22Rv1 (cell line): Measurements from ENCODE around the gene PSMA6.

Source experiments
- ZFX ChIP-seq: fragments of 450-650 bp; IDR thresholded peaks from 2 replicates; pipeline ENCODE4 v1.6.1; 2017; ENCODE audit warnings: antibody characterized with exemption, borderline replicate concordance
- TF ChIP-seq, protein P1 (sequence below): fragments of 450-650 bp; IDR thresholded peaks from 2 replicates; pipeline ENCODE4 v1.5.1; 2017; ENCODE audit warnings: mild to moderate bottlenecking

DNA sequence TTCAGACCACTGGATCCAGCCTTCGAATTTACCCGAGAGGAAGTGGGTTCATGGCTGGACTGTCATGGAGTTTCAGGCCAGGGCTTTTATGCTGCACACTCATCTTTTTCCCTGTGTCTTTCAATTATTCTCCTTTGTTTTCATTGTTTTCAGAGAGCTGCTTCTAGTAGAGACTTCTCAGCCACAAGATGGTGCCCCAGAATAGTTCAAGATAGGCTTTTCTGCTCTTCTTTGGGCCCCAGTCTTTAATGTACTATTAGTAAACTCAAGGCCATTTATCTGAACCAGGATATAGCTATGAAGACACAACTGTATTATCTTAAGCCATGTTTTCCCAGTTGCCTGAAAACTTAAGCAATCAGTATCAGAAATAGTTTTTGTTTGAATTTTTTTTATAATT is 30.4 kb upstream of the PSMA6 start:
- TF ChIP-seq, protein P1, sequence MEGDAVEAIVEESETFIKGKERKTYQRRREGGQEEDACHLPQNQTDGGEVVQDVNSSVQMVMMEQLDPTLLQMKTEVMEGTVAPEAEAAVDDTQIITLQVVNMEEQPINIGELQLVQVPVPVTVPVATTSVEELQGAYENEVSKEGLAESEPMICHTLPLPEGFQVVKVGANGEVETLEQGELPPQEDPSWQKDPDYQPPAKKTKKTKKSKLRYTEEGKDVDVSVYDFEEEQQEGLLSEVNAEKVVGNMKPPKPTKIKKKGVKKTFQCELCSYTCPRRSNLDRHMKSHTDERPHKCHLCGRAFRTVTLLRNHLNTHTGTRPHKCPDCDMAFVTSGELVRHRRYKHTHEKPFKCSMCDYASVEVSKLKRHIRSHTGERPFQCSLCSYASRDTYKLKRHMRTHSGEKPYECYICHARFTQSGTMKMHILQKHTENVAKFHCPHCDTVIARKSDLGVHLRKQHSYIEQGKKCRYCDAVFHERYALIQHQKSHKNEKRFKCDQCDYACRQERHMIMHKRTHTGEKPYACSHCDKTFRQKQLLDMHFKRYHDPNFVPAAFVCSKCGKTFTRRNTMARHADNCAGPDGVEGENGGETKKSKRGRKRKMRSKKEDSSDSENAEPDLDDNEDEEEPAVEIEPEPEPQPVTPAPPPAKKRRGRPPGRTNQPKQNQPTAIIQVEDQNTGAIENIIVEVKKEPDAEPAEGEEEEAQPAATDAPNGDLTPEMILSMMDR = no peak
- TF ChIP-seq ZFX = no peak
